Uterus (tissue), 2 donors: ENCODE results near the gene KLC1.

ENCODE experiments used
- POLR2A ChIP-seq, 2 donors: fragments of 450-650 bp; IDR thresholded peaks; one replicate each; pipeline ENCODE4 v1.6.1; 2016; ENCODE audit warnings: antibody characterized with exemption in 2 of 2, mild to moderate bottlenecking in 1 of 2, moderate library complexity in 1 of 2
- TF ChIP-seq, protein P1 (sequence below), 4 experiments: fragments of 200-600 bp in 2 of 4; fragments of 450-650 bp in 2 of 4; sonication (generic) in 2 of 4; IDR thresholded peaks; one replicate each; pipeline ENCODE4 v1.5.1; 2016 to 2019; ENCODE audit warnings: antibody characterized with exemption in 4 of 4, mild to moderate bottlenecking in 2 of 4, moderate library complexity in 1 of 4

DNA sequence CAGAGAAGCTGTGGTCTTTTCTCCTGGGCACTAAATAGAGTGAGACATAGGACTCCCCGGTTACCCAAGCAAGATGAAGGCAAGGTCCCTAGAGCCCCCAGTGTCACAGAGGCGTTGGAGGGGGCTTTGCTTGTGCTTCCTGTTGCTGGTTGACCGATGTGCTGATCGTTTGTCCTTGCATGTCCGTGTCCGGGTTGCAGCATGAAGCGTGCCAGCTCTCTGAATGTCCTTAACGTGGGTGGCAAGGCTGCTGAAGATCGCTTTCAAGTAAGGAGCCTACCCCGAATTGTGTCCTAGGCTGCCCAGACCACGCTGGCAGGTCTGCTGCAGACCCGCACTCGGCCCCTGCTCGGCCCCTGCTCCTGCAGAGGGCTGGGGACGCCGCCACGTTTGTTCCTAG, 63.1 kb downstream of the KLC1 start:
- TF ChIP-seq, protein P1, sequence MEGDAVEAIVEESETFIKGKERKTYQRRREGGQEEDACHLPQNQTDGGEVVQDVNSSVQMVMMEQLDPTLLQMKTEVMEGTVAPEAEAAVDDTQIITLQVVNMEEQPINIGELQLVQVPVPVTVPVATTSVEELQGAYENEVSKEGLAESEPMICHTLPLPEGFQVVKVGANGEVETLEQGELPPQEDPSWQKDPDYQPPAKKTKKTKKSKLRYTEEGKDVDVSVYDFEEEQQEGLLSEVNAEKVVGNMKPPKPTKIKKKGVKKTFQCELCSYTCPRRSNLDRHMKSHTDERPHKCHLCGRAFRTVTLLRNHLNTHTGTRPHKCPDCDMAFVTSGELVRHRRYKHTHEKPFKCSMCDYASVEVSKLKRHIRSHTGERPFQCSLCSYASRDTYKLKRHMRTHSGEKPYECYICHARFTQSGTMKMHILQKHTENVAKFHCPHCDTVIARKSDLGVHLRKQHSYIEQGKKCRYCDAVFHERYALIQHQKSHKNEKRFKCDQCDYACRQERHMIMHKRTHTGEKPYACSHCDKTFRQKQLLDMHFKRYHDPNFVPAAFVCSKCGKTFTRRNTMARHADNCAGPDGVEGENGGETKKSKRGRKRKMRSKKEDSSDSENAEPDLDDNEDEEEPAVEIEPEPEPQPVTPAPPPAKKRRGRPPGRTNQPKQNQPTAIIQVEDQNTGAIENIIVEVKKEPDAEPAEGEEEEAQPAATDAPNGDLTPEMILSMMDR (IDR thresholded peaks at IDR 0.05), result no peak
- no peak for TF ChIP-seq POLR2A (IDR thresholded peaks at IDR 0.05)
